HepG2 (cell line): Measurements from ENCODE around the gene CHMP6. TPM values are rescaled to one million over a fixed set of nuclear protein-coding genes. Genes with fewer than 3 reads are reported as not detected.
A peak's percentile ranks its signal among the peaks of the same experiment; 100 is the strongest.

ENCODE experiments used
- ATAC-seq: fragments of 200-7000 bp; cut with Tn5 transposase; 3 replicates; pipeline ENCODE4 v1.9.1; 2020; ENCODE audit warnings: mild to moderate bottlenecking, moderate library complexity
- BruUV-seq: library from RNA; stranded (reverse); fragments of 400-500 nt; replicated peaks from 2 replicates; lab custom pipeline; 2021; lab: Mats Ljungman, UMichigan
- CTCF ChIA-PET: fragments of 300-600 bp; formaldehyde crosslinking; extraction: SDS; loops from one replicate; lab custom pipeline; 2021; ENCODE audit warnings: low total read pairs, inconsistent platforms, low intra/inter-chr PET ratio; lab: Yijun Ruan, JAX
- POLR2A ChIA-PET: fragments of 350-600 bp; sonication (Branson Sonifier 250); formaldehyde crosslinking; loops from one replicate; lab custom pipeline; 2020; ENCODE audit warnings: antibody characterized with exemption, inconsistent platforms; lab: Yijun Ruan, JAX
- DNase-seq: peaks from one replicate; pipeline ENCODE4 v3.0.0-alpha.2; 2015; ENCODE audit warnings: low spot score
- FAIRE-seq: peaks from 3 replicates; lab custom pipeline; 2011; peaks lifted over from hg19 to GRCh38; lab: Jason Lieb, UNC
- H2AFZ ChIP-seq: one replicate; pipeline ENCODE4 v1.6.1; 2011; ENCODE audit warnings: low read length, inconsistent platforms
- H3K27ac ChIP-seq: fragments of 300-600 bp; 3 replicates; pipeline ENCODE4 v1.8.0; 2011; ENCODE audit warnings: mixed run types, mild to moderate bottlenecking, mixed read lengths, low read length, inconsistent platforms; ENCODE audit not compliant: insufficient read depth; ENCODE audit errors: extremely low read length
- H3K27me3 ChIP-seq, 2 experiments: fragments of 200-600 bp in 1 of 2; 2 replicates in 1 of 2; 3 replicates in 1 of 2; pipeline versions ENCODE4 v1.6.0 to v1.8.0; 2011; ENCODE audit warnings: low read length in 2 of 2, mild to moderate bottlenecking in 2 of 2, moderate library complexity in 2 of 2, inconsistent platforms in 1 of 2; ENCODE audit not compliant: insufficient read depth in 2 of 2, control insufficient read depth in 1 of 2
- H3K36me3 ChIP-seq, 2 experiments: fragments of 200-600 bp in 1 of 2; replicated peaks in 1 of 2; 2 replicates in 1 of 2; 3 replicates in 1 of 2; pipeline versions ENCODE4 v1.5.1 to v1.8.0; 2011; ENCODE audit warnings: low read length in 2 of 2, inconsistent platforms in 1 of 2; ENCODE audit not compliant: insufficient read depth in 2 of 2, control insufficient read depth in 1 of 2
- H3K4me1 ChIP-seq: 2 replicates; pipeline ENCODE4 v1.5.1; 2012; ENCODE audit warnings: low read length, inconsistent platforms; ENCODE audit not compliant: insufficient read depth
- H3K4me2 ChIP-seq: 2 replicates; pipeline ENCODE4 v1.6.0; 2011; ENCODE audit warnings: low read depth, low read length, inconsistent platforms
- H3K4me3 ChIP-seq, 3 experiments: fragments of 200-600 bp in 1 of 3; sonication (generic), shearing (Covaris generic) in 1 of 3; replicated peaks in 1 of 3; 2 replicates each; pipeline ENCODE4 v1.5.1; 2011 to 2016; ENCODE audit warnings: low read length in 3 of 3, inconsistent platforms in 2 of 3, low read depth in 2 of 3, mild to moderate bottlenecking in 2 of 3, control low read depth in 1 of 3, mixed read lengths in 1 of 3; ENCODE audit not compliant: insufficient read depth in 1 of 3
- H3K79me2 ChIP-seq: one replicate; pipeline ENCODE4 v1.6.1; 2011; ENCODE audit warnings: low read length, inconsistent platforms; ENCODE audit not compliant: insufficient read depth
- H3K9ac ChIP-seq: 2 replicates; pipeline ENCODE4 v1.6.0; 2011; ENCODE audit warnings: mild to moderate bottlenecking, low read depth, low read length, inconsistent platforms; ENCODE audit not compliant: insufficient read depth
- H3K9me3 ChIP-seq: 2 replicates; pipeline ENCODE4 v1.5.1; 2012; ENCODE audit warnings: mild to moderate bottlenecking, low read length
- H4K20me1 ChIP-seq: 2 replicates; pipeline ENCODE4 v1.6.0; 2011; ENCODE audit warnings: inconsistent platforms, mild to moderate bottlenecking, low read length, moderate library complexity; ENCODE audit not compliant: insufficient read depth
- CREM ChIP-seq, 2 experiments: sonication (generic) in 1 of 2; formaldehyde crosslinking in 1 of 2; IDR thresholded peaks; 2 replicates each; pipeline versions ENCODE4 v1.4.0 to v1.6.1; 2016 to 2020; ENCODE audit warnings: antibody characterized with exemption in 1 of 2, mild to moderate bottlenecking in 1 of 2, missing genetic modification reagents in 1 of 2
- FOXJ3 ChIP-seq: sonication (generic); formaldehyde crosslinking; IDR thresholded peaks from 2 replicates; pipeline ENCODE4 v1.4.0; 2020; ENCODE audit warnings: missing genetic modification reagents, mild to moderate bottlenecking, borderline replicate concordance
- GABPB1 ChIP-seq: IDR thresholded peaks from 2 replicates; pipeline ENCODE4 v1.6.1; 2016; ENCODE audit warnings: mild to moderate bottlenecking, missing genetic modification reagents, moderate library complexity, missing compliant biosample characterization
- GZF1 ChIP-seq: sonication (generic); formaldehyde crosslinking; IDR thresholded peaks from 2 replicates; pipeline ENCODE4 v1.5.1; 2020; ENCODE audit warnings: mild to moderate bottlenecking, missing genetic modification reagents
- HDAC6 ChIP-seq: fragments of 200-600 bp; sonication (generic); IDR thresholded peaks from 2 replicates; pipeline ENCODE4 v1.7.0; 2017; ENCODE audit warnings: mild to moderate bottlenecking, antibody characterized with exemption, low read length, low read depth
- HNRNPLL ChIP-seq: fragments of 200-400 bp; formaldehyde crosslinking; IDR thresholded peaks from 2 replicates; pipeline ENCODE4 v1.6.1; 2017; ENCODE audit warnings: mild to moderate bottlenecking, low read depth, low read length; ENCODE audit not compliant: poor library complexity, severe bottlenecking
- KLF11 ChIP-seq: IDR thresholded peaks from 2 replicates; pipeline ENCODE4 v1.6.1; 2016; ENCODE audit warnings: missing compliant biosample characterization
- MED8 ChIP-seq: sonication (generic); formaldehyde crosslinking; IDR thresholded peaks from 2 replicates; pipeline ENCODE4 v1.8.1; 2023; ENCODE audit warnings: mild to moderate bottlenecking, missing genetic modification reagents; ENCODE audit not compliant: insufficient replicate concordance
- MTA3 ChIP-seq: sonication (generic); formaldehyde crosslinking; IDR thresholded peaks from 2 replicates; pipeline ENCODE4 v1.4.0; 2020; ENCODE audit warnings: missing genetic modification reagents
- MZF1 ChIP-seq: sonication (generic); formaldehyde crosslinking; IDR thresholded peaks from 2 replicates; pipeline ENCODE4 v1.8.1; 2023; ENCODE audit warnings: mild to moderate bottlenecking, missing genetic modification reagents, borderline replicate concordance
- NKX3-1 ChIP-seq: sonication (generic); formaldehyde crosslinking; IDR thresholded peaks from 2 replicates; pipeline ENCODE4 v1.5.0; 2020; ENCODE audit warnings: missing genetic modification reagents
- RFXANK ChIP-seq: IDR thresholded peaks from 2 replicates; pipeline ENCODE4 v1.6.1; 2016
- RXRB ChIP-seq: IDR thresholded peaks from 2 replicates; pipeline ENCODE4 v1.6.1; 2016; ENCODE audit warnings: borderline replicate concordance, missing genetic modification reagents, missing compliant biosample characterization
- THAP8 ChIP-seq: sonication (generic); formaldehyde crosslinking; IDR thresholded peaks from 2 replicates; pipeline ENCODE4 v1.5.1; 2020; ENCODE audit warnings: missing genetic modification reagents, mild to moderate bottlenecking, borderline replicate concordance
- TIGD3 ChIP-seq: sonication (generic); formaldehyde crosslinking; IDR thresholded peaks from 2 replicates; pipeline ENCODE4 v1.5.1; 2020; ENCODE audit warnings: mild to moderate bottlenecking, missing genetic modification reagents, borderline replicate concordance
- ZBTB2 ChIP-seq: sonication (generic); formaldehyde crosslinking; IDR thresholded peaks from 2 replicates; pipeline ENCODE4 v1.8.0; 2022; ENCODE audit warnings: low read depth, missing genetic modification reagents
- ZBTB8A ChIP-seq: sonication (generic); formaldehyde crosslinking; IDR thresholded peaks from 2 replicates; pipeline ENCODE4 v1.4.0; 2020; ENCODE audit warnings: mild to moderate bottlenecking, low read depth, missing genetic modification reagents, borderline replicate concordance
- ZEB1 ChIP-seq: IDR thresholded peaks from 2 replicates; pipeline ENCODE4 v1.6.1; 2012; ENCODE audit warnings: mild to moderate bottlenecking, low read depth, inconsistent platforms; ENCODE audit not compliant: insufficient replicate concordance
- ZNF224 ChIP-seq: sonication (generic); formaldehyde crosslinking; IDR thresholded peaks from 2 replicates; pipeline ENCODE4 v1.5.0; 2020; ENCODE audit warnings: mild to moderate bottlenecking, missing genetic modification reagents
- ZNF24 ChIP-seq: fragments of 450-650 bp; IDR thresholded peaks from 2 replicates; pipeline ENCODE4 v1.6.1; 2017; ENCODE audit warnings: antibody characterized with exemption, mild to moderate bottlenecking
- ZNF569 ChIP-seq: sonication (generic); formaldehyde crosslinking; IDR thresholded peaks from 2 replicates; pipeline ENCODE4 v1.5.0; 2020; ENCODE audit warnings: mild to moderate bottlenecking, missing genetic modification reagents, moderate library complexity, borderline replicate concordance
- ZNF720 ChIP-seq: sonication (generic); formaldehyde crosslinking; IDR thresholded peaks from 2 replicates; pipeline ENCODE4 v1.4.0; 2020; ENCODE audit warnings: missing genetic modification reagents
- WGBS: methylation state at CpG from one replicate; pipeline ENCODE4 v1.1.6; 2017; ENCODE audit warnings: low lambda C conversion rate; 5-methylcytosine and 5-hydroxymethylcytosine counted together
- in situ Hi-C: cut with HindIII; loops from 2 replicates; pipeline ENCODE4 v1.10.0; 2017; ENCODE audit warnings: low pct_unique_long_range_greater_than_20kb; ENCODE audit not compliant: extremely low pct_ligation_motif_present
- intact Hi-C: fragments of 100-400 bp; cut with micrococcal nuclease; formaldehyde crosslinking; loops from one replicate; pipeline ENCODE4 v1.10.0; 2022; ENCODE audit not compliant: unreplicated experiment
- polyA plus RNA-seq, 8 experiments: library from polyadenylated mRNA; depleted of rRNA in 3 of 8; stranded (reverse) in 7 of 8; unstranded in 1 of 8; fragments of >200 nt; fragmentation: Illumina TruSeq in 4 of 8; extraction: Trizol in 4 of 8; gene quantifications; 2 replicates each; pipeline versions ENCODE4 v1.2.1 to v1.2.3, GENCODE V29; 2011 to 2016; ENCODE audit warnings: low read depth in 4 of 8, missing spikeins in 1 of 8, mixed read lengths in 1 of 8; ENCODE audit not compliant: insufficient read depth in 1 of 8
- total RNA-seq, 5 experiments: library from RNA; depleted of rRNA; stranded (reverse); fragments of >200 nt; fragmentation: Illumina TruSeq; extraction: Trizol; gene quantifications; 2 replicates each; pipeline ENCODE4 v1.2.3, GENCODE V29; 2016; ENCODE audit warnings: low read depth in 1 of 5

The CHMP6 gene
- total and polyA plus RNA-seq, 2 of the 13 experiments (the other 11 are each of a cell fraction or from before 2014, with no cell fraction given) = 11.1 to 24.2 TPM

GRCh38 chr17:81033535-81034167, 42.0 kb downstream of the CHMP6 start:
- Histone ChIP-seq H3K36me3 (peaks cover 0 to 2% of the 10 kb centered on the region in 2 experiments; a peak in 3 of 5 replicates), H3K27ac (no peak overlapping the region), H3K79me2 (peaks cover 30% of the 10 kb centered on the region), H4K20me1 (peaks cover 29% of the 10 kb centered on the region), H3K4me3 (peak overlapping the region; percentile 76 to 88 (median 77)), H3K27me3 (peaks cover 0 to 6% of the 10 kb centered on the region in 2 experiments; a peak in 2 of 5 replicates), H3K9ac (peak overlapping the region; percentile 68), H3K4me2 (peak overlapping the region; percentile 97), H3K4me1 (peaks cover 57% of the 10 kb centered on the region), H3K9me3 (no peaks in the 10 kb centered on the region), H2AFZ (no peak overlapping the region)
- in situ Hi-C loops (no loop called here), intact Hi-C loops (no loop called here)
- ATAC-seq (no peak), DNase-seq (peak; percentile 44), FAIRE-seq (no peak)
- POLR2A ChIA-PET = interaction anchor here (1.0 to 2.9 kb wide), 4 partner anchors 8 to 62 kb away, joined by 3 to 23 read pairs (median 4); no protein-coding TSS in a partner anchor
- CTCF ChIA-PET = interaction anchor here (1.6 kb wide), 1 partner anchor 68 kb away, joined by 4 read pairs; no protein-coding TSS in a partner anchor
- WGBS = 12% methylated on average over 22 of the region's 22 CpGs
- BruUV-seq = no TSS peak
- no peak for TF ChIP-seq ZNF720 (CRISPR knock-in tag)
- 0 out of 2 replicates have a peak, but pooled peaks have one; percentile 80 for TF ChIP-seq TIGD3 (CRISPR knock-in tag)
- TF ChIP-seq GZF1 = 0 out of 2 replicates have a peak, but pooled peaks have one; percentile 36
- TF ChIP-seq MED8 (CRISPR knock-in tag) = no peak
- TF ChIP-seq GABPB1 = no peak
- no peak for TF ChIP-seq MTA3
- no peak for TF ChIP-seq RXRB (CRISPR knock-in tag)
- TF ChIP-seq ZNF569 (CRISPR knock-in tag) = no peak
- no peak for TF ChIP-seq FOXJ3 (CRISPR knock-in tag)
- no peak for TF ChIP-seq RFXANK (CRISPR knock-in tag)
- no peak for TF ChIP-seq ZBTB8A (CRISPR knock-in tag)
- peak; percentile 6 for TF ChIP-seq ZEB1
- TF ChIP-seq CREM (IDR thresholded peaks at IDR 0.05) = no peak
- no peak for TF ChIP-seq CREM (CRISPR knock-in tag; IDR thresholded peaks at IDR 0.05)
- TF ChIP-seq HDAC6 = no peak
- TF ChIP-seq HNRNPLL = peak; percentile 0
- peak; percentile 21; the same call in 1 of the 2 replicates for TF ChIP-seq MZF1
- peak; percentile 92 for TF ChIP-seq ZNF24
- TF ChIP-seq KLF11 = 0 out of 2 replicates have a peak, but pooled peaks have one; percentile 4
- no peak for TF ChIP-seq ZNF224 (CRISPR knock-in tag)
- no peak for TF ChIP-seq NKX3-1 (CRISPR knock-in tag)
- TF ChIP-seq ZBTB2 (CRISPR knock-in tag) = 0 out of 2 replicates have a peak, but pooled peaks have one; percentile 16
- no peak for TF ChIP-seq THAP8 (CRISPR knock-in tag)
